Measurements from ENCODE around the gene COG5. TPM values are rescaled to one million over a fixed set of nuclear protein-coding genes. Genes with fewer than 3 reads are reported as not detected.

The COG5 gene
- total RNA-seq, 2 donors from 2014 or later = 42.8 to 57.8 TPM

GRCh38 chr7:107372298-107372697 lies 191.4 kb downstream of the COG5 start:
- ATAC-seq (peak in 1 of 2 donors; percentile 51), DNase-seq (no peak)
- intact Hi-C loops (cut with DNase I) = no loop called here

- no peak for DNase-seq
- ATAC-seq = no peak
- intact Hi-C loops (cut with DNase I) = no loop called here
Observed at GRCh38 chr7:107370816-107371215, 192.9 kb downstream of the COG5 start.

- intact Hi-C loops (cut with DNase I) = no loop called here
- DNase-seq (no peak), ATAC-seq (no peak)
Observed at GRCh38 chr7:107364787-107365186, 198.9 kb downstream of the COG5 start.

GRCh38 chr7:107359520-107360316 lies 204.0 kb downstream of the COG5 start:
- intact Hi-C loops (cut with DNase I) = no loop called here
- ATAC-seq (no peak), DNase-seq (no peak)

GRCh38 chr7:107355616-107356015 lies 208.1 kb downstream of the COG5 start:
- no peak for ATAC-seq
- intact Hi-C loops (cut with DNase I) = no loop called here
- DNase-seq = no peak

- DNase-seq (no peak), ATAC-seq (no peak)
- intact Hi-C loops (cut with DNase I) = no loop called here
Observed at GRCh38 chr7:107354640-107355039, 209.1 kb downstream of the COG5 start.

GRCh38 chr7:107353701-107354100 lies 210.0 kb downstream of the COG5 start:
- intact Hi-C loops (cut with DNase I) = no loop called here
- no peak for DNase-seq
- no peak for ATAC-seq

GRCh38 chr7:107345898-107346297 lies 217.8 kb downstream of the COG5 start:
- ATAC-seq (no peak), DNase-seq (no peak)
- intact Hi-C loops (cut with DNase I) = no loop called here

GRCh38 chr7:107344799-107345198 lies 218.9 kb downstream of the COG5 start:
- intact Hi-C loops (cut with DNase I) = no loop called here
- DNase-seq (no peak), ATAC-seq (no peak)

- ATAC-seq (no peak), DNase-seq (no peak)
- intact Hi-C loops (cut with DNase I) = no loop called here
Observed at GRCh38 chr7:107344286-107344685, 219.4 kb downstream of the COG5 start.

- ATAC-seq = no peak
- intact Hi-C loops (cut with DNase I) = no loop called here
- DNase-seq = no peak
Observed at GRCh38 chr7:107338080-107338479, 225.6 kb downstream of the COG5 start.

- DNase-seq = no peak
- intact Hi-C loops (cut with DNase I) = no loop called here
- no peak for ATAC-seq
Observed at GRCh38 chr7:107332488-107333269, 231.0 kb downstream of the COG5 start.

- intact Hi-C loops (cut with DNase I) = no loop called here
- no peak for ATAC-seq
Observed at GRCh38 chr7:107330478-107330877, 233.2 kb downstream of the COG5 start.

GRCh38 chr7:107327986-107328569 lies 235.6 kb downstream of the COG5 start:
- ATAC-seq (no peak), DNase-seq (no peak)
- intact Hi-C loops (cut with DNase I) = no loop called here

More at GRCh38 chr7:107330478-107330877, 233.2 kb downstream of the COG5 start:
- no peak for DNase-seq

- DNase-seq (no peak), ATAC-seq (no peak)
- intact Hi-C loops (cut with DNase I) = no loop called here
Observed at GRCh38 chr7:107326061-107326460, 237.7 kb downstream of the COG5 start.

- DNase-seq = no peak
- intact Hi-C loops (cut with DNase I) = no loop called here
- ATAC-seq = no peak
Observed at GRCh38 chr7:107322015-107322414, 241.7 kb downstream of the COG5 start.

GRCh38 chr7:107321611-107322010 lies 242.1 kb downstream of the COG5 start:
- intact Hi-C loops (cut with DNase I) = no loop called here
- no peak for ATAC-seq
- no peak for DNase-seq

- intact Hi-C loops (cut with DNase I) = no loop called here
- no peak for ATAC-seq
- DNase-seq = no peak
Observed at GRCh38 chr7:107319724-107320228, 243.9 kb downstream of the COG5 start.

GRCh38 chr7:107318523-107319160 lies 245.1 kb downstream of the COG5 start:
- DNase-seq (no peak), ATAC-seq (no peak)
- intact Hi-C loops (cut with DNase I) = no loop called here
